Measurements from ENCODE around the gene C12orf56.
"Not testable (repeated sequence)": the region's sequence is repeated elsewhere in the genome, so short reads cannot be mapped to it uniquely, and the experiment has no call there.

Gene C12orf56

GRCh38 chr12:64293174-64293573 lies 97.4 kb downstream of the C12orf56 start:
- not testable (repeated sequence) for H3K4me1 ChIP-seq (ENCODE audit: control insufficient read depth in 2 of 2, insufficient read depth in 1 of 2, low read depth in 1 of 2, low read length in 2 of 2); H2BK15ac ChIP-seq (ENCODE audit: low read length); H2AK5ac ChIP-seq (ENCODE audit: low read depth, low read length); H3K23ac ChIP-seq (ENCODE audit: low read depth, low read length, poor library complexity); H3K14ac ChIP-seq (ENCODE audit: low read length); H3K27ac ChIP-seq (replicated peaks; ENCODE audit: low read length); H3K18ac ChIP-seq (ENCODE audit: low read length); H2BK120ac ChIP-seq (ENCODE audit: low read depth, low read length); H3K4me3 ChIP-seq (ENCODE audit: low read length in 2 of 2); H3K4me2 ChIP-seq (ENCODE audit: insufficient read depth, low read length, poor library complexity, severe bottlenecking); H3K79me1 ChIP-seq (ENCODE audit: low read depth, low read length); H2BK5ac ChIP-seq (ENCODE audit: low read length); H2AFZ ChIP-seq (ENCODE audit: low read length); H2BK12ac ChIP-seq (ENCODE audit: low read length); H3K36me3 ChIP-seq (replicated peaks in 1 of 2; ENCODE audit: control insufficient read depth in 2 of 2, insufficient read depth in 2 of 2, low read length in 2 of 2); H3K27me3 ChIP-seq (ENCODE audit: control insufficient read depth in 3 of 3, insufficient read depth in 3 of 3, low read depth in 1 of 3, low read length in 3 of 3); H4K91ac ChIP-seq (ENCODE audit: low read depth, low read length, poor library complexity); H4K8ac ChIP-seq (ENCODE audit: low read depth, low read length); H3K9ac ChIP-seq (ENCODE audit: low read depth, low read length, poor library complexity); H3K4ac ChIP-seq (ENCODE audit: low read length); H3K9me3 ChIP-seq (replicated peaks in 1 of 2; ENCODE audit: control insufficient read depth in 2 of 2, insufficient read depth in 1 of 2, low read depth in 1 of 2, low read length in 2 of 2); DNase-seq (ENCODE audit: low spot score)
- WGBS, 2 donors (ENCODE audit: extremely low coverage in 2 of 2, insufficient read length in 2 of 2, insufficient replicate concordance in 1 of 2), result no CpG with 5 or more reads among the region's 15 CpGs

DNA sequence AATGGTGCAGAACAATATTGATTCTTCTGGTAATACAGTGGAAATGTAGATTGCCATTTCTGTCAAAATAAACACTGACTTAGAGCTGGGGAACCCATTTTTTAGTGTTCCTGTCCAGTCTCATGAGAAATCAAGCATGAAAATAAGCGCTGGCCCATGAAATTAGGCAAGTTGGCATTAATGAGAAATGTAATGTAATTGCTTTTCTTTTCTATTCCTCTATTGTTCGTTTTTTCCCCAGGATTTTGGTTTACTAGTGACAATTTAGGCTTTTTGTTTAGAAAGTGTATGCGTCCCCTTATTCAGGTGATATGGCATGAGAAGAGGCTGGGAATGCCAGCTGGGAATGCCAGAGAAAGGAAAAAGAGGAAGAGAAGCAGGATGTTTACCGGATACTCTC lies 104.0 kb downstream of the C12orf56 start:
- Histone ChIP-seq H2AK5ac (ENCODE audit: low read depth, low read length) (no peak overlapping the region), H3K4me2 (ENCODE audit: insufficient read depth, low read length, poor library complexity, severe bottlenecking) (no peak overlapping the region), H3K4ac (ENCODE audit: low read length) (no peak overlapping the region), H4K91ac (ENCODE audit: low read depth, low read length, poor library complexity) (no peak overlapping the region), H2BK12ac (ENCODE audit: low read length) (no peak overlapping the region), H3K9ac (ENCODE audit: low read depth, low read length, poor library complexity) (no peak overlapping the region), H2AFZ (ENCODE audit: low read length) (no peak overlapping the region), H3K9me3 (replicated peaks in 1 of 2; ENCODE audit: control insufficient read depth in 2 of 2, insufficient read depth in 1 of 2, low read depth in 1 of 2, low read length in 2 of 2) (no peaks in the 10 kb centered on the region), H3K27ac (replicated peaks; ENCODE audit: low read length) (no peak overlapping the region), H3K36me3 (replicated peaks in 1 of 2; ENCODE audit: control insufficient read depth in 2 of 2, insufficient read depth in 2 of 2, low read length in 2 of 2) (no peaks in the 10 kb centered on the region), H3K23ac (ENCODE audit: low read depth, low read length, poor library complexity) (no peak overlapping the region), H3K4me3 (ENCODE audit: low read length in 2 of 2) (no peak overlapping the region), H3K18ac (ENCODE audit: low read length) (no peak overlapping the region), H2BK120ac (ENCODE audit: low read depth, low read length) (no peak overlapping the region), H2BK15ac (ENCODE audit: low read length) (no peak overlapping the region), H3K27me3 (ENCODE audit: control insufficient read depth in 3 of 3, insufficient read depth in 3 of 3, low read depth in 1 of 3, low read length in 3 of 3) (no peaks in the 10 kb centered on the region), H3K14ac (ENCODE audit: low read length) (no peak overlapping the region), H4K8ac (ENCODE audit: low read depth, low read length) (no peak overlapping the region), H2BK5ac (ENCODE audit: low read length) (no peak overlapping the region), H3K79me1 (ENCODE audit: low read depth, low read length) (no peaks in the 10 kb centered on the region), H3K4me1 (ENCODE audit: control insufficient read depth in 2 of 2, insufficient read depth in 1 of 2, low read depth in 1 of 2, low read length in 2 of 2) (no peaks in the 10 kb centered on the region)
- WGBS, 2 donors (ENCODE audit: extremely low coverage in 2 of 2, insufficient read length in 2 of 2, insufficient replicate concordance in 1 of 2), result no CpG with 5 or more reads among the region's 4 CpGs
- no peak for DNase-seq (ENCODE audit: low spot score)

- no peak for DNase-seq (ENCODE audit: low spot score)
- Histone ChIP-seq H3K9ac (ENCODE audit: low read depth, low read length, poor library complexity) (no peak overlapping the region), H2AK5ac (ENCODE audit: low read depth, low read length) (no peak overlapping the region), H4K8ac (ENCODE audit: low read depth, low read length) (no peak overlapping the region), H3K27ac (replicated peaks; ENCODE audit: low read length) (no peak overlapping the region), H3K27me3 (ENCODE audit: control insufficient read depth in 3 of 3, insufficient read depth in 3 of 3, low read depth in 1 of 3, low read length in 3 of 3) (no peaks in the 10 kb centered on the region), H2BK5ac (ENCODE audit: low read length) (no peak overlapping the region), H3K4me2 (ENCODE audit: insufficient read depth, low read length, poor library complexity, severe bottlenecking) (no peak overlapping the region), H3K14ac (ENCODE audit: low read length) (no peak overlapping the region), H4K91ac (ENCODE audit: low read depth, low read length, poor library complexity) (no peak overlapping the region), H3K4ac (ENCODE audit: low read length) (no peak overlapping the region), H3K23ac (ENCODE audit: low read depth, low read length, poor library complexity) (no peak overlapping the region), H2AFZ (ENCODE audit: low read length) (no peak overlapping the region), H3K18ac (ENCODE audit: low read length) (no peak overlapping the region), H3K4me3 (ENCODE audit: low read length in 2 of 2) (no peak overlapping the region), H2BK12ac (ENCODE audit: low read length) (no peak overlapping the region), H3K4me1 (ENCODE audit: control insufficient read depth in 2 of 2, insufficient read depth in 1 of 2, low read depth in 1 of 2, low read length in 2 of 2) (no peaks in the 10 kb centered on the region), H2BK120ac (ENCODE audit: low read depth, low read length) (no peak overlapping the region), H2BK15ac (ENCODE audit: low read length) (no peak overlapping the region), H3K36me3 (replicated peaks in 1 of 2; ENCODE audit: control insufficient read depth in 2 of 2, insufficient read depth in 2 of 2, low read length in 2 of 2) (no peaks in the 10 kb centered on the region), H3K79me1 (ENCODE audit: low read depth, low read length) (no peaks in the 10 kb centered on the region), H3K9me3 (replicated peaks in 1 of 2; ENCODE audit: control insufficient read depth in 2 of 2, insufficient read depth in 1 of 2, low read depth in 1 of 2, low read length in 2 of 2) (no peaks in the 10 kb centered on the region)
- no CpG with 5 or more reads among the region's 4 CpGs for WGBS, 2 donors (ENCODE audit: extremely low coverage in 2 of 2, insufficient read length in 2 of 2, insufficient replicate concordance in 1 of 2)
Measured at GRCh38 chr12:64284256-64284655, 106.3 kb downstream of the C12orf56 start.

DNA sequence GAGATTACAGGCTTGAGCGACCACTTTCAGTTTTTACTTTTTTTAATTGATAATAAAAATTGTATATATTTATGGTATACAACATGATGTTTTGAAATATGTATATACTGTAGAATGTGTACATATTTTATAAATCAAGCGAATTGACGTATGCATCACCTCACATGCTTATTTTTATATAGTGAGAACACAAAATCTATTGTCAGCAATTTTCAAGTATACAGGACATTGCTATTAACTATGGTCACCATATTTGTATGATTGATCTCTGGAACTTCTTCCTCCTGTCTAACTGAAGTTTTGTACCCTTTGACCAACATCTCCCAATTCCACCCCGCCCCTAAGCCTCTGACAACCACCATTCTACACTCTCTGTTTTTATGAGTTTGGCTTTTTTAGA lies 112.1 kb downstream of the C12orf56 start:
- WGBS, 2 donors (ENCODE audit: extremely low coverage in 2 of 2, insufficient read length in 2 of 2, insufficient replicate concordance in 1 of 2), result no CpG with 5 or more reads among the region's 4 CpGs
- H3K27ac ChIP-seq (replicated peaks; ENCODE audit: low read length), result no peak overlapping the region

More for the DNA sequence above, 112.1 kb downstream of the C12orf56 start:
- Histone ChIP-seq H3K4me2 (ENCODE audit: insufficient read depth, low read length, poor library complexity, severe bottlenecking) (no peak overlapping the region), H3K9ac (ENCODE audit: low read depth, low read length, poor library complexity) (no peak overlapping the region), H3K18ac (ENCODE audit: low read length) (no peak overlapping the region), H3K79me1 (ENCODE audit: low read depth, low read length) (no peaks in the 10 kb centered on the region), H3K4me1 (ENCODE audit: control insufficient read depth in 2 of 2, insufficient read depth in 1 of 2, low read depth in 1 of 2, low read length in 2 of 2) (peaks cover 0 to 2% of the 10 kb centered on the region in 2 donors), H2BK5ac (ENCODE audit: low read length) (no peak overlapping the region), H2AK5ac (ENCODE audit: low read depth, low read length) (no peak overlapping the region), H4K91ac (ENCODE audit: low read depth, low read length, poor library complexity) (no peak overlapping the region), H2AFZ (ENCODE audit: low read length) (no peak overlapping the region), H4K8ac (ENCODE audit: low read depth, low read length) (no peak overlapping the region), H2BK15ac (ENCODE audit: low read length) (no peak overlapping the region), H3K23ac (ENCODE audit: low read depth, low read length, poor library complexity) (no peak overlapping the region), H3K4me3 (ENCODE audit: low read length in 2 of 2) (no peak overlapping the region), H2BK120ac (ENCODE audit: low read depth, low read length) (no peak overlapping the region), H3K14ac (ENCODE audit: low read length) (no peak overlapping the region), H2BK12ac (ENCODE audit: low read length) (no peak overlapping the region), H3K9me3 (replicated peaks in 1 of 2; ENCODE audit: control insufficient read depth in 2 of 2, insufficient read depth in 1 of 2, low read depth in 1 of 2, low read length in 2 of 2) (no peaks in the 10 kb centered on the region), H3K27me3 (ENCODE audit: control insufficient read depth in 3 of 3, insufficient read depth in 3 of 3, low read depth in 1 of 3, low read length in 3 of 3) (no peaks in the 10 kb centered on the region), H3K36me3 (replicated peaks in 1 of 2; ENCODE audit: control insufficient read depth in 2 of 2, insufficient read depth in 2 of 2, low read length in 2 of 2) (no peaks in the 10 kb centered on the region), H3K4ac (ENCODE audit: low read length) (no peak overlapping the region)
- DNase-seq (ENCODE audit: low spot score), result no peak
